Lung (tissue), 12 donors: ENCODE measurements around the gene AQP12B. TPM values are rescaled to one million over a fixed set of nuclear protein-coding genes. Genes with fewer than 3 reads are reported as not detected.
A peak's percentile ranks its signal among the peaks of the same experiment; 100 is the strongest.
"Not testable (repeated sequence)": the region's sequence is repeated elsewhere in the genome, so short reads cannot be mapped to it uniquely, and the experiment has no call there.

ENCODE experiments used
- ATAC-seq: fragments of 200-7000 bp; cut with Tn5 transposase; one replicate; pipeline ENCODE4 v1.9.1; 2020; ENCODE audit warnings: moderate number of reproducible peaks; ENCODE audit not compliant: insufficient read depth, low FRiP score
- DNase-seq, 3 donors: peaks; one replicate each; pipeline ENCODE4 v3.0.0-alpha.2; 2013 to 2017
- H3K27ac ChIP-seq, 2 donors: one replicate each; pipeline ENCODE4 v1.5.1; 2013; ENCODE audit warnings: mild to moderate bottlenecking in 2 of 2, moderate library complexity in 2 of 2, control low read depth in 1 of 2, inconsistent platforms in 1 of 2, low read depth in 1 of 2, low read length in 1 of 2
- H3K27me3 ChIP-seq, 3 donors: one replicate each; pipeline ENCODE4 v1.5.1; 2013; ENCODE audit warnings: low read length in 2 of 3; ENCODE audit not compliant: control insufficient read depth in 3 of 3, insufficient read depth in 3 of 3
- H3K36me3 ChIP-seq, 4 donors: one replicate each; pipeline ENCODE4 v1.5.1; 2013; ENCODE audit warnings: low read length in 4 of 4, mild to moderate bottlenecking in 1 of 4, moderate library complexity in 1 of 4; ENCODE audit not compliant: control insufficient read depth in 4 of 4, insufficient read depth in 4 of 4
- H3K4me1 ChIP-seq, 5 donors: one replicate each; pipeline ENCODE4 v1.5.1; 2013; ENCODE audit warnings: low read length in 5 of 5, mild to moderate bottlenecking in 2 of 5, moderate library complexity in 1 of 5; ENCODE audit not compliant: control insufficient read depth in 5 of 5, insufficient read depth in 5 of 5
- H3K4me3 ChIP-seq: one replicate; pipeline ENCODE4 v1.5.1; 2013; ENCODE audit warnings: mild to moderate bottlenecking, control low read depth, moderate library complexity
- H3K9ac ChIP-seq, 2 donors: one replicate each; pipeline ENCODE4 v1.5.1; 2013; ENCODE audit warnings: low read length in 2 of 2, control low read depth in 1 of 2; ENCODE audit not compliant: insufficient read depth in 1 of 2
- H3K9me3 ChIP-seq, 4 donors: one replicate each; pipeline ENCODE4 v1.5.1; 2013; ENCODE audit warnings: low read length in 3 of 4, mild to moderate bottlenecking in 1 of 4, moderate library complexity in 1 of 4; ENCODE audit not compliant: control insufficient read depth in 4 of 4, insufficient read depth in 3 of 4
- CTCF ChIP-seq: IDR thresholded peaks from 2 replicates; pipeline ENCODE4 v1.5.1; 2012; ENCODE audit warnings: mild to moderate bottlenecking; ENCODE audit errors: control extremely low read depth, extremely low read depth
- WGBS, 2 donors: extraction: QIAGEN DNeasy Blood & Tissue Kit; methylation state at CpG; one replicate each; pipeline ENCODE4 v1.1.7; 2013; 5-methylcytosine and 5-hydroxymethylcytosine counted together
- polyA plus RNA-seq, 2 donors: library from polyadenylated mRNA; stranded (reverse); fragments of 200-250 nt; gene quantifications; one replicate each; pipeline ENCODE4 v1.2.1, GENCODE V29; 2013
- total RNA-seq, 2 donors: library from RNA; depleted of rRNA in 1 of 2; stranded (reverse); fragments of >200 nt in 1 of 2; gene quantifications; one replicate each; pipeline ENCODE4 v1.2.1, GENCODE V29; 2014 to 2021
- donor health status: control.
- donor health status: control.
- donor health status: Bipolar disorder and iron deficiency.
- donor health status: healthy.
- donor health status: DM: yes; HTN: yes; CAD: no.

AQP12B gene
- total and polyA plus RNA-seq, 4 donors: 0.15 TPM; not detected in 3

GRCh38 chr2:240686460-240686859 lies 3.8 kb upstream of the AQP12B start:
- Histone ChIP-seq H3K9ac (no peak overlapping the region), H3K36me3 (no peaks in the 10 kb centered on the region), H3K4me1 (no peaks in the 10 kb centered on the region), H3K4me3 (no peak overlapping the region), H3K27me3 (no peaks in the 10 kb centered on the region), H3K9me3 (no peaks in the 10 kb centered on the region), H3K27ac (no peak overlapping the region)
- no peak for ATAC-seq
- no peak for DNase-seq
- no peak for TF ChIP-seq CTCF
- WGBS, 2 donors: 42 to 45% methylated on average over 6 of the region's 6 CpGs

- TF ChIP-seq CTCF: no peak
Measured at GRCh38 chr2:240685771-240686371, 3.2 kb upstream of the AQP12B start.

DNA sequence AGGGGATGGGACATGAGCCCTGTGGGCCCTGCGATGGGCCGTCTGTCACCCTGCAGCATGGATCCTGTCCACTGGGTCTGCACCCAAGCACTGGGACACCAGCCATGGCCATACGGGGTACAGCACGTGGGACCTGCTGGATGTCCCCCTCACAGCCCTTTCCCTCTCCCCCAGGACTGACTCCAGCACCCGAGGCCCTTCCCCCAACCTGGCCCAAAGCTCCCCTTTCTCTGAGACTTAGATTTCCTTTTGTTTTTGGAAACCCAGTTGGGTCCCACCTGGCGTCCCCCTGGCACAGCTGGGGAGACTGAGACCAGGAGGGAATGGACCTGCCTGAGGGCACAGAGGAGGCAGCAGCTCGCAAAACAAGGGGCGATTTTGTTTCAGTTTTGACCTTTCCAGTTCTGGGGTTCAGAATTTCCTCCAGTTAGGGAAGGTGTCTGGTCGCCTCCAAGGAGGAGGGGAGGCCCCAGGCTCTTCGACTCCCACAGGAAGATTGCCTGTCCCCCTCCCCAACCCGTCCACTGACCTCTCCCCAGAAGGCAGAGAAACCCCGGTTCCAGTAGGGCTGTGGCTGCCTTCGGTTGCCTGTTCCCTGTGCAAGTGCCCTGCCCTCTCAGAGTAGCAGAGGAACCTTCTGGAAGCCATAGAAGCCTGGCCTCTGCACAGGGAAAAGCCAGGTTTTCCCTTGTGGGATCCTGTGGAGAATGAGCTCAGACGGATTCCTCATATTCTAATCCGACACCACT lies 1.5 kb upstream of the AQP12B start:
- DNase-seq: peak in 1 of 3 donors; percentile 8
- WGBS, 2 donors: 68 to 70% methylated on average over 14 to 15 of the region's 15 CpGs
- H3K27ac ChIP-seq, H3K4me1 ChIP-seq, ATAC-seq, H3K36me3 ChIP-seq, H3K4me3 ChIP-seq, H3K9ac ChIP-seq, H3K27me3 ChIP-seq, H3K9me3 ChIP-seq: not testable (repeated sequence)

More at GRCh38 chr2:240685771-240686371, 3.2 kb upstream of the AQP12B start:
- peak; percentile 45 to 77 (median 52) for DNase-seq
- Histone ChIP-seq H3K9ac (no peak overlapping the region), H3K27me3 (no peaks in the 10 kb centered on the region), H3K9me3 (no peaks in the 10 kb centered on the region), H3K4me3 (no peak overlapping the region), H3K27ac (no peak overlapping the region), H3K36me3 (no peaks in the 10 kb centered on the region), H3K4me1 (no peaks in the 10 kb centered on the region)
- 53 to 68% methylated on average over 10 of the region's 10 CpGs for WGBS, 2 donors
- no peak for ATAC-seq

- not testable (repeated sequence) for H3K27me3 ChIP-seq, H3K4me1 ChIP-seq, H3K36me3 ChIP-seq, ATAC-seq, H3K27ac ChIP-seq, H3K9me3 ChIP-seq, H3K4me3 ChIP-seq, DNase-seq, H3K9ac ChIP-seq
- 60 to 75% methylated on average over 2 to 3 of the region's 15 CpGs for WGBS, 2 donors
Measured at GRCh38 chr2:240683329-240683979, 769 bp upstream of the AQP12B start.

GRCh38 chr2:240680185-240680584 lies 2.5 kb downstream of the AQP12B start:
- not testable (repeated sequence) for H3K4me1 ChIP-seq, DNase-seq, ATAC-seq, H3K4me3 ChIP-seq, H3K9ac ChIP-seq, H3K36me3 ChIP-seq, H3K27ac ChIP-seq, H3K9me3 ChIP-seq, H3K27me3 ChIP-seq
- 46 to 78% methylated on average over 2 of the region's 11 CpGs for WGBS, 2 donors

- ATAC-seq, H3K4me3 ChIP-seq, H3K9me3 ChIP-seq, H3K9ac ChIP-seq, H3K27ac ChIP-seq, H3K27me3 ChIP-seq, H3K4me1 ChIP-seq, DNase-seq, H3K36me3 ChIP-seq: not testable (repeated sequence)
- no CpG with 5 or more reads among the region's 19 CpGs for WGBS, 2 donors
Measured at GRCh38 chr2:240678909-240679308, 3.8 kb downstream of the AQP12B start.
